ENCODE data around the gene IGLL5. TPM values are rescaled to one million over a fixed set of nuclear protein-coding genes. Genes with fewer than 3 reads are reported as not detected.

Gene IGLL5
- total and polyA plus RNA-seq, 9 donors = 0.40 to 9.8 (median 1.5) TPM; not detected in 1

- H3K4me1 ChIP-seq (ENCODE audit: insufficient read depth) = no peaks in the 10 kb centered on the region
- intact Hi-C loops (cut with DNase I) = no loop called here
- no peak for TF ChIP-seq EP300 (IDR thresholded peaks at IDR 0.05)
- TF ChIP-seq POLR2A (IDR thresholded peaks at IDR 0.05) = no peak
- no peak for TF ChIP-seq CTCF (IDR thresholded peaks at IDR 0.05)
- no peaks in the 10 kb centered on the region for H3K27me3 ChIP-seq
- H3K36me3 ChIP-seq = no peaks in the 10 kb centered on the region
- 56 to 63% (median 59%) methylated on average over 13 of the region's 13 CpGs for WGBS, 3 donors
- H3K9me3 ChIP-seq = no peaks in the 10 kb centered on the region
- no peak for DNase-seq
- H3K27ac ChIP-seq = no peak overlapping the region
- no peak overlapping the region for H3K4me3 ChIP-seq
Measured at GRCh38 chr22:22888571-22889353, 1.1 kb downstream of the IGLL5 start.

- no peaks in the 10 kb centered on the region for H3K36me3 ChIP-seq
- intact Hi-C loops (cut with DNase I) = no loop called here
- no peak overlapping the region for H3K4me3 ChIP-seq
- no peaks in the 10 kb centered on the region for H3K9me3 ChIP-seq
- no peak for TF ChIP-seq POLR2A (IDR thresholded peaks at IDR 0.05)
- no peak for TF ChIP-seq CTCF (IDR thresholded peaks at IDR 0.05)
- no peak for TF ChIP-seq EP300 (IDR thresholded peaks at IDR 0.05)
- no peaks in the 10 kb centered on the region for H3K4me1 ChIP-seq (ENCODE audit: insufficient read depth)
- no peak overlapping the region for H3K27ac ChIP-seq
- no peaks in the 10 kb centered on the region for H3K27me3 ChIP-seq
- DNase-seq = no peak
Measured at GRCh38 chr22:22890085-22890484, 2.5 kb downstream of the IGLL5 start.

- no peak for TF ChIP-seq CTCF (IDR thresholded peaks at IDR 0.05)
- TF ChIP-seq POLR2A (IDR thresholded peaks at IDR 0.05) = no peak
- no peak for TF ChIP-seq EP300 (IDR thresholded peaks at IDR 0.05)
- WGBS, 3 donors = 86 to 89% (median 89%) methylated on average over 3 of the region's 3 CpGs
- Histone ChIP-seq H3K4me3 (no peak overlapping the region), H3K27me3 (no peaks in the 10 kb centered on the region), H3K9me3 (no peaks in the 10 kb centered on the region), H3K27ac (no peak overlapping the region), H3K4me1 (ENCODE audit: insufficient read depth) (no peaks in the 10 kb centered on the region), H3K36me3 (no peaks in the 10 kb centered on the region)
- DNase-seq = no peak
- intact Hi-C loops (cut with DNase I) = no loop called here
Measured at GRCh38 chr22:22891139-22891621, 3.6 kb downstream of the IGLL5 start.

- intact Hi-C loops (cut with DNase I) = no loop called here
- H3K27me3 ChIP-seq = no peaks in the 10 kb centered on the region
- WGBS, 3 donors = 91 to 96% (median 94%) methylated on average over 1 of the region's 1 CpG
- no peaks in the 10 kb centered on the region for H3K4me1 ChIP-seq (ENCODE audit: insufficient read depth)
- no peak overlapping the region for H3K27ac ChIP-seq
- H3K4me3 ChIP-seq = no peak overlapping the region
- H3K9me3 ChIP-seq = no peaks in the 10 kb centered on the region
- no peaks in the 10 kb centered on the region for H3K36me3 ChIP-seq
- TF ChIP-seq EP300 (IDR thresholded peaks at IDR 0.05) = no peak
- no peak for TF ChIP-seq CTCF (IDR thresholded peaks at IDR 0.05)
- no peak for TF ChIP-seq POLR2A (IDR thresholded peaks at IDR 0.05)
- DNase-seq = peak in 1 of 5 donors; percentile 1
Measured at GRCh38 chr22:22892096-22893052, 4.8 kb downstream of the IGLL5 start.

Measured in ovary (tissue), 9 donors.